K562 (cell line): Measurements from ENCODE around the gene ISY1. TPM values are rescaled to one million over a fixed set of nuclear protein-coding genes. Genes with fewer than 3 reads are reported as not detected.
A peak's percentile ranks its signal among the peaks of the same experiment; 100 is the strongest.

Source experiments
- CCNT2 ChIP-seq: IDR thresholded peaks from 2 replicates; pipeline ENCODE4 v1.6.1; 2011; ENCODE audit warnings: borderline replicate concordance, low read depth, mild to moderate bottlenecking, moderate library complexity, mixed read lengths, low read length; ENCODE audit not compliant: insufficient read length; ENCODE audit errors: extremely low read depth
- CLOCK ChIP-seq: fragments of 250-450 bp; sonication (Bioruptor Pico); IDR thresholded peaks from 2 replicates; pipeline ENCODE4 v1.4.0; 2020; ENCODE audit warnings: mild to moderate bottlenecking, moderate library complexity, borderline replicate concordance
- CREBBP ChIP-seq: IDR thresholded peaks from one replicate; pipeline ENCODE4 v1.6.1; 2012; ENCODE audit warnings: low read depth, mild to moderate bottlenecking, control low read depth, inconsistent platforms, low read length
- EGR1 ChIP-seq: fragments of 450-650 bp; conservative IDR thresholded peaks from 2 replicates; pipeline ENCODE4 v1.6.1; 2017; ENCODE audit warnings: mild to moderate bottlenecking
- ELF1 ChIP-seq: fragments of 200-800 bp; sonication (Bioruptor generic); IDR thresholded peaks from 2 replicates; pipeline ENCODE4 v1.6.1; 2016; ENCODE audit warnings: missing genetic modification characterization, missing compliant biosample characterization
- ESRRA ChIP-seq: fragments of 450-650 bp; IDR thresholded peaks from 2 replicates; pipeline ENCODE4 v1.6.1; 2014; ENCODE audit warnings: low read depth, mild to moderate bottlenecking, moderate library complexity, borderline replicate concordance
- HDAC8 ChIP-seq: fragments of 450-650 bp; IDR thresholded peaks from 2 replicates; pipeline ENCODE4 v1.6.1; 2016; ENCODE audit warnings: mild to moderate bottlenecking, missing genetic modification characterization, moderate library complexity, missing compliant biosample characterization
- PHB ChIP-seq: fragments of 250-450 bp; sonication (Bioruptor Pico); IDR thresholded peaks from 2 replicates; pipeline ENCODE4 v1.5.0; 2021
- POLR2A ChIP-seq: fragments of 450-650 bp; conservative IDR thresholded peaks from 2 replicates; pipeline ENCODE4 v1.6.1; 2016
- RFX5 ChIP-seq: IDR thresholded peaks from 2 replicates; pipeline ENCODE4 v1.6.1; 2011; ENCODE audit warnings: low read depth, mild to moderate bottlenecking, improper control_type of control experiment, low read length
- SAFB2 ChIP-seq: fragments of 200-400 bp; formaldehyde crosslinking; IDR thresholded peaks from 2 replicates; pipeline ENCODE4 v1.6.1; 2018; ENCODE audit warnings: borderline replicate concordance, low read length, low read depth, moderate library complexity; ENCODE audit not compliant: severe bottlenecking
- SMAD4 ChIP-seq: fragments of 250-450 bp; sonication (Bioruptor Pico); conservative IDR thresholded peaks from 2 replicates; pipeline ENCODE4 v1.8.0; 2021; ENCODE audit warnings: inconsistent platforms, mild to moderate bottlenecking, moderate library complexity
- SNRNP70 ChIP-seq: fragments of 200-400 bp; formaldehyde crosslinking; optimal IDR thresholded peaks from 2 replicates; pipeline ENCODE3; 2017; ENCODE audit warnings: low read depth, low read length
- SP1 ChIP-seq: sonication (generic); formaldehyde crosslinking; IDR thresholded peaks from 2 replicates; pipeline ENCODE4 v1.8.1; 2022; ENCODE audit warnings: mild to moderate bottlenecking, missing genetic modification reagents
- ZNF3 ChIP-seq: fragments of 250-450 bp; sonication (Bioruptor Pico); IDR thresholded peaks from 2 replicates; pipeline ENCODE4 v1.5.0; 2021; ENCODE audit warnings: mild to moderate bottlenecking, moderate library complexity
- polyA plus RNA-seq, 8 experiments: library from polyadenylated mRNA; depleted of rRNA in 4 of 8; stranded (reverse) in 5 of 8; unstranded in 3 of 8; fragments of >200 nt; fragmentation: Nextera tagmentation in 2 of 8; fragmentation: Illumina TruSeq in 1 of 8; extraction: Ambion mirVana in 2 of 8; extraction: Trizol in 1 of 8; gene quantifications; 2 replicates each; pipeline versions ENCODE4 v1.2.1 to v1.2.3, GENCODE V29; 2011 to 2014; ENCODE audit warnings: inconsistent platforms in 1 of 8, missing spikeins in 1 of 8
- total RNA-seq, 7 experiments: library from RNA; depleted of rRNA in 6 of 7; stranded (reverse); fragments of >200 nt in 6 of 7; fragmentation: Illumina TruSeq in 2 of 7; extraction: Trizol in 2 of 7; gene quantifications; 2 replicates each; pipeline versions ENCODE4 v1.2.1 to v1.2.3, GENCODE V29; 2011 to 2021; ENCODE audit warnings: low replicate concordance in 1 of 7
- TF ChIP-seq, protein P1 (sequence below): fragments of 450-650 bp; formaldehyde crosslinking; IDR thresholded peaks from 2 replicates; pipeline ENCODE4 v1.4.0; 2022; ENCODE audit warnings: missing genetic modification characterization
- TF ChIP-seq, protein P2 (sequence below): sonication (generic); formaldehyde crosslinking; IDR thresholded peaks from 2 replicates; pipeline ENCODE4 v1.8.0; 2022; ENCODE audit warnings: missing genetic modification reagents, mild to moderate bottlenecking, borderline replicate concordance

Gene ISY1
- total and polyA plus RNA-seq, 9 of the 15 experiments (the other 6 are each of a cell fraction or from before 2014, with no cell fraction given): 23.5 to 50.0 (median 32.9) TPM

- TF ChIP-seq SNRNP70 (no peak), PHB (CRISPR knock-in tag) (no peak), POLR2A (no peak), SAFB2 (no peak), CLOCK (CRISPR knock-in tag) (no peak), ZNF3 (CRISPR knock-in tag) (no peak), ESRRA (no peak), ELF1 (tag) (no peak), CCNT2 (peak; percentile 12), RFX5 (no peak), HDAC8 (tag) (no peak), SP1 (CRISPR knock-in tag) (peak; percentile 71), EGR1 (peak; percentile 82), CREBBP (no peak), SMAD4 (CRISPR knock-in tag) (no peak)
- TF ChIP-seq, protein P1, sequence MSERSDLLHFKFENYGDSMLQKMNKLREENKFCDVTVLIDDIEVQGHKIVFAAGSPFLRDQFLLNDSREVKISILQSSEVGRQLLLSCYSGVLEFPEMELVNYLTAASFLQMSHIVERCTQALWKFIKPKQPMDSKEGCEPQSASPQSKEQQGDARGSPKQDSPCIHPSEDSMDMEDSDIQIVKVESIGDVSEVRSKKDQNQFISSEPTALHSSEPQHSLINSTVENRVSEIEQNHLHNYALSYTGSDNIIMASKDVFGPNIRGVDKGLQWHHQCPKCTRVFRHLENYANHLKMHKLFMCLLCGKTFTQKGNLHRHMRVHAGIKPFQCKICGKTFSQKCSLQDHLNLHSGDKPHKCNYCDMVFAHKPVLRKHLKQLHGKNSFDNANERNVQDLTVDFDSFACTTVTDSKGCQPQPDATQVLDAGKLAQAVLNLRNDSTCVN: 0 out of 2 replicates have a peak, but pooled peaks have one; percentile 26
- TF ChIP-seq, protein P2, sequence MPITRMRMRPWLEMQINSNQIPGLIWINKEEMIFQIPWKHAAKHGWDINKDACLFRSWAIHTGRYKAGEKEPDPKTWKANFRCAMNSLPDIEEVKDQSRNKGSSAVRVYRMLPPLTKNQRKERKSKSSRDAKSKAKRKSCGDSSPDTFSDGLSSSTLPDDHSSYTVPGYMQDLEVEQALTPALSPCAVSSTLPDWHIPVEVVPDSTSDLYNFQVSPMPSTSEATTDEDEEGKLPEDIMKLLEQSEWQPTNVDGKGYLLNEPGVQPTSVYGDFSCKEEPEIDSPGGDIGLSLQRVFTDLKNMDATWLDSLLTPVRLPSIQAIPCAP (CRISPR knock-in tag): no peak
Observed at GRCh38 chr3:129121792-129122411, 39.0 kb downstream of the ISY1 start, which contains the start of gene RAB43 (continued).
